GM12865 (cell line): ENCODE measurements around the gene SORCS2.

ENCODE experiments used
- DNase-seq: peaks from one replicate; pipeline ENCODE4 v3.0.0; 2010; ENCODE audit warnings: low read depth
- H3K4me3 ChIP-seq: 2 replicates; pipeline ENCODE4 v1.5.1; 2011; ENCODE audit warnings: mild to moderate bottlenecking, low read depth, low read length, control low read depth
- TF ChIP-seq, protein P1 (sequence below): IDR thresholded peaks from 2 replicates; pipeline ENCODE4 v1.5.1; 2011; ENCODE audit warnings: low read length, control low read depth, low read depth, inconsistent platforms; ENCODE audit not compliant: insufficient read depth; ENCODE audit errors: missing control alignments

Gene SORCS2

DNA sequence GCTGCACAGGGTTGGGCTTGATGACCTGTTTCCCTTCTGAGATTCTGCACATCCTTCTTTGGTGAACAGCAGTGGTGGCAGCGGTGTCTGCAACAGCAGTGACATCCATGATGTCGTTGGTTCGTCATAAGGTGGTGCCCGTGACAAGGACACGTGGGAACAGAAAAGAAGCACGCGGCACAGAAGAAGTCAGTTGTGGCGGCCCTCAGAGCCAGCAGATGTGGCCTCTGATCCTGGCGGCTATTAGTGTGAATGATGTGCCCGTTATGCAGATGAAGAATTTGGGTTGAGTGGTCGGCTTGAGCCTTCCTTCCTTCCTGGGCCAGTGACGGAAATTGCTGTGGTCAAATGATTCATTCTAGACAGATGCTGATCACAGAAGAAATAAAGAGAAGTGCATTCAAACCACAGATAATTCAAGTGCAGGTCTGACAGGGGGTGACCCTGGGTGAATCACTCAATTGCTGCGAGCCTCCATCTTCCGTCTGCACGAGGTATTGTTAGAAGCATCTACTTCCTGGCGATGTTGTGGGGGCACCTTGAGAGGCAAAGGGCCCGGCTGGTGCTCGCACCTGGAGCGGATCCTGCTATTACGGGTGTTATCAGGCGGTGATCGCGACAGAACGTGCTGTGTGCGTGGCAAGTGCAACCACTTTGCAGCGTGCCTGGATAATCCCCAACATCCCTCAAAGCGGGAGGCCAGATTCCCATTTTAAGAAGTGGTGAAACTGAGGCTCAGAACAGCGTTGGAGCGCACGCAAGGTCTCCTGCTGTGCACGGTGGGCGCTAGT, 457.6 kb downstream of the SORCS2 start:
- DNase-seq = peak; percentile 21
- TF ChIP-seq, protein P1, sequence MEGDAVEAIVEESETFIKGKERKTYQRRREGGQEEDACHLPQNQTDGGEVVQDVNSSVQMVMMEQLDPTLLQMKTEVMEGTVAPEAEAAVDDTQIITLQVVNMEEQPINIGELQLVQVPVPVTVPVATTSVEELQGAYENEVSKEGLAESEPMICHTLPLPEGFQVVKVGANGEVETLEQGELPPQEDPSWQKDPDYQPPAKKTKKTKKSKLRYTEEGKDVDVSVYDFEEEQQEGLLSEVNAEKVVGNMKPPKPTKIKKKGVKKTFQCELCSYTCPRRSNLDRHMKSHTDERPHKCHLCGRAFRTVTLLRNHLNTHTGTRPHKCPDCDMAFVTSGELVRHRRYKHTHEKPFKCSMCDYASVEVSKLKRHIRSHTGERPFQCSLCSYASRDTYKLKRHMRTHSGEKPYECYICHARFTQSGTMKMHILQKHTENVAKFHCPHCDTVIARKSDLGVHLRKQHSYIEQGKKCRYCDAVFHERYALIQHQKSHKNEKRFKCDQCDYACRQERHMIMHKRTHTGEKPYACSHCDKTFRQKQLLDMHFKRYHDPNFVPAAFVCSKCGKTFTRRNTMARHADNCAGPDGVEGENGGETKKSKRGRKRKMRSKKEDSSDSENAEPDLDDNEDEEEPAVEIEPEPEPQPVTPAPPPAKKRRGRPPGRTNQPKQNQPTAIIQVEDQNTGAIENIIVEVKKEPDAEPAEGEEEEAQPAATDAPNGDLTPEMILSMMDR = no peak
- H3K4me3 ChIP-seq = no peak overlapping the region

GRCh38 chr4:7650606-7651385, 458.5 kb downstream of the SORCS2 start:
- DNase-seq = no peak
- no peak overlapping the region for H3K4me3 ChIP-seq
- TF ChIP-seq, protein P1 = no peak

DNA sequence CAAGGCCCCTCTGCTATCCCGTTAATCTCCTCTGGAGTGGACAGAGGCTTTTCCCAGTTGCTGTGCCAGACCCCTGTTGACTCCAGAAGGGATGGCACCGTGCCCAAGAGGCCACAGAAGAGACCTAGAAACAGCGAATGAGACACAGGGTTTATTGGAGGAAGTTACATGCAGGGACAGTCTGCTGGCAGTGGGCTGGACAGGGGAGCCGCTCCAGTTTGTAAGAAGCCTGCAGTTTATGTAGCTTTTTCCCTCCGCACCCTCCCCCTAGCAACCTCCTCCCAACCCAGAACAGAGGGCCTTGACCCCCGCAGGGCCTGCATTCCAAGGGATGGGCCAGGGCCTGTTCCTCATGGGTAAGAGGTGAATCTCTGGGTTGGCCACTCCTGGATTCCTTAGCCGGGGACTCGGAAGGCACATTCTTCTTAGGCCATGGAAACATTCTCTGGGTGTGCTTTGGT, 459.2 kb downstream of the SORCS2 start:
- no peak overlapping the region for H3K4me3 ChIP-seq
- TF ChIP-seq, protein P1 = no peak
- no peak for DNase-seq

- H3K4me3 ChIP-seq = no peak overlapping the region
- TF ChIP-seq, protein P1 = no peak
- no peak for DNase-seq
These were observed 459.7 kb downstream of the SORCS2 start for GRCh38 chr4:7652006-7652405.

GRCh38 chr4:7652451-7652881, 460.1 kb downstream of the SORCS2 start:
- TF ChIP-seq, protein P1 = no peak
- H3K4me3 ChIP-seq = no peak overlapping the region
- no peak for DNase-seq

DNA sequence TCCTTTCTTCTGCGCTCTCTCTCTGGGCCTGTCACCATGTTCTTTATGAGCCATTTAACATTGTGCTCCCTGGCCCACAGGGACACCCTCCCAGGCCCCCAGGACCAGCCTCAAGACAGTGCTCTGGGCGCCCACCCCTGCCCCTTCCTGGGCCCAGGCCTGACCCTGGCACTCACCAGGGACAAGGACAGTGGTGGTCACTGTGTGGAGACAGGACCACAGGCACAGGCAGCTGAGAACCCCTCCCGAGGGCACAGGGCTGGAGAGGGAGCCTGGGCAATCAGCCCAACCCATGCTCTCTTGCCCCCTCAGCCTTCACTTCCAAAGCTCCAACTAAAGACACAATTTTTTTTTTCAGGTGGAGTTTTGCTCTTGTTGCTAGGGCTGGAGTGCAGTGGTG, 460.6 kb downstream of the SORCS2 start:
- DNase-seq = no peak
- TF ChIP-seq, protein P1 = no peak
- H3K4me3 ChIP-seq = no peak overlapping the region
